GM10847 (cell line): ENCODE results near the gene YPEL1.

Experiments used
- POLR2A ChIP-seq: IDR thresholded peaks from 2 replicates; pipeline ENCODE4 v1.6.1; 2011; ENCODE audit not compliant: insufficient read length; ENCODE audit errors: extremely low read depth

Gene YPEL1

DNA sequence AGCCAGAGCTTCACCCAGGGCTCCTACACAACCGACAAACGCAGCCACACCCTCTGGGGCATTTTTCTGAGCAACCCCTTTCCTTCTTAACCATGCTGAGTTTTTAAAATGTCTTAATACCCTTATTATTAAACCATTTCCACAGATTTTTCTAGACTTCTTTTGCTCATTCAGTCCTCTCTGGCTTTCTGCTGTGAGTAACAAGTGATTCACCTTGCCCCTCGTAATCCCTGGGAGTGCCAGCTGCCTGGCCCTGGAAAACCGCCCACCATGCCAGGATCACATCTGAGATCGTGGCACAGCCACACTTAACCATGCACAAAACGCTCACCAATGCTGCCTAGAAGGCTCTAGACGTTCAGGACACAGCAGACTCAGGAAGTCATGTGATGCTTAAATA, 25.4 kb downstream of the YPEL1 start:
- no peak for TF ChIP-seq POLR2A

DNA sequence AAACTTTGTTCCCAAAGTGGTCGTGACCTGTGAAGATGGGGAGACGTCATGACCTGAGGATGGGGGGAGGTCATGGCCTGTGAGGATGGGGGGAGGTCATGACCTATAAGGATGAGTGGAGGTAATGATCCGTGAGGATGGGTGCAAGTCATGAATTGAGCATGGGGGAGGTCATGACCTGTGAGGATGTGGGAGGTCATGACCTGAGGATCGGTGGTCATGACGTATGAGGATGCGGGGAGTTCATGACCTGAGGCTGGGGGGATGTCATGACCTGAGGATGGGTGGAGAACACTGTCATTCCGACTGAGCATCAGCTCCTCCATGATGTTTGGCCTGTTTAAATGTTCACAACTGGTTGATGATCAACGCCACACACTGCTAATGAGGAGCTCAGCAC, 25.9 kb downstream of the YPEL1 start:
- TF ChIP-seq POLR2A, result no peak

DNA sequence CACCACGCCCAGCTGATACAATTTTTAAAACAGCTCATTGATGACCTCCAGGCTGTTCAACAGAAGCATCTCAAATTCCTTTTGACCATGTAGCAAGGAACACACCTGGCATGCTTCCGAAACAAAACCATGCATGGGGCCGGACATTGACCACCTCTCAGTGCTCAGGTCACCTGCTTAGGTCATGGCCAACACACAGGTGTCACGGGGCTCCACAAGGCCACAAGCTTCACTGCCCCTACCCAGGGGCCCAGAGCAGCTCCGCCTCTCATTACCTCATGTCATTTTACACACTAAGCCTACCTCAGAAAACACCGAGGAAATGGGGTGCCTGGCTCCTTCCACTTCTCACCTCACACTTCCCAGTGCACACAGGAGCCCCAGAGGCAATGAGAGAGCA, 26.6 kb downstream of the YPEL1 start:
- TF ChIP-seq POLR2A, result no peak

DNA sequence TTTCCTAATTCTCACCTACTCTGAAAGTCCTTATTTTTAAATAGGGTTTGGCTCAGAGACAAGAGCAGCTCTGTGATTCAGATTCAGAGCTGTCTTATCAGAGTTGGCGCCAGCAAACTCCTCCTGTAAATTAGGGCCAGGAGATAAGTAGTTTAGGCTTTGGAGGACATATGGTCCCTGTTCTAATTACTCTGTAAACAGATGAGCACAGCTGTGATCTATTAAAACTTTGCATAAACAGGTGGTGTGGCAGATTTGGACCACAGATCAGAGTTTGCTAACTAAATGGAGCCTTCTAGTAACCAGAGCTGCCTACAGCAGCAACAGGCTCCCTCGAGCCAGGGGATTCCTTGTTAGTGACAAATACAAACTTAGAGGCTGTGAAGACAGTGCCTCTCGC, 27.9 kb downstream of the YPEL1 start:
- TF ChIP-seq POLR2A, result no peak

DNA sequence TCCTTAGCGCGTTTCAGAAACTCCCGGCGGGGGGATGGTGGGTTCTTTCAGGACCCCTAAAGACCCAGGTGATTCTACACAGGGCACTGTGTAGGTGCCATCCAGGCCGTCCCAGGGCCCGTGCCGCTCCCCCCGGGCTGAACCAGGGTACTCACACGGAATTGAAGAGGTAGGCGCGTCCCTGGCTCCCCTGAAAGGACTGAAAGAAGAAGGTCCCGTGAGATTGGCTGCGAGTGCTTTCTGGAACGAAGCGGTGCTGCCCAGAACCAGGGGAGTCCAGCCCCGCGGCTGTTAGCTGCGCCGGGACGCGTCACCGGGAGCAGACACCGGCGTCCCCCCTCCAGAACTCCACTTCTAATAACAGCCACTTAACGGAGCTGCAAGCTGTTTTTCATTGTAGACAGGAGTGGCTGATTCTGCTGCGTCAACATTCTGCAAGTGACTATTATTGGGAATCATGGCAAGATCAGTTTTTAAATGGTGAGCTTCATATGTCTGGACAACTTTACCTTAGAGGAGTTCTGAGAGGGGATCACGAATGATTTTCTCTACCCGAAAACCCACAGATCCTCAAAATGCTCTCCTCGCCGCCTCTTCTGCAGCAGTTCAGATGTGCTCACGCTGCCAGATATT, 31.8 kb downstream of the YPEL1 start:
- TF ChIP-seq POLR2A, result no peak

DNA sequence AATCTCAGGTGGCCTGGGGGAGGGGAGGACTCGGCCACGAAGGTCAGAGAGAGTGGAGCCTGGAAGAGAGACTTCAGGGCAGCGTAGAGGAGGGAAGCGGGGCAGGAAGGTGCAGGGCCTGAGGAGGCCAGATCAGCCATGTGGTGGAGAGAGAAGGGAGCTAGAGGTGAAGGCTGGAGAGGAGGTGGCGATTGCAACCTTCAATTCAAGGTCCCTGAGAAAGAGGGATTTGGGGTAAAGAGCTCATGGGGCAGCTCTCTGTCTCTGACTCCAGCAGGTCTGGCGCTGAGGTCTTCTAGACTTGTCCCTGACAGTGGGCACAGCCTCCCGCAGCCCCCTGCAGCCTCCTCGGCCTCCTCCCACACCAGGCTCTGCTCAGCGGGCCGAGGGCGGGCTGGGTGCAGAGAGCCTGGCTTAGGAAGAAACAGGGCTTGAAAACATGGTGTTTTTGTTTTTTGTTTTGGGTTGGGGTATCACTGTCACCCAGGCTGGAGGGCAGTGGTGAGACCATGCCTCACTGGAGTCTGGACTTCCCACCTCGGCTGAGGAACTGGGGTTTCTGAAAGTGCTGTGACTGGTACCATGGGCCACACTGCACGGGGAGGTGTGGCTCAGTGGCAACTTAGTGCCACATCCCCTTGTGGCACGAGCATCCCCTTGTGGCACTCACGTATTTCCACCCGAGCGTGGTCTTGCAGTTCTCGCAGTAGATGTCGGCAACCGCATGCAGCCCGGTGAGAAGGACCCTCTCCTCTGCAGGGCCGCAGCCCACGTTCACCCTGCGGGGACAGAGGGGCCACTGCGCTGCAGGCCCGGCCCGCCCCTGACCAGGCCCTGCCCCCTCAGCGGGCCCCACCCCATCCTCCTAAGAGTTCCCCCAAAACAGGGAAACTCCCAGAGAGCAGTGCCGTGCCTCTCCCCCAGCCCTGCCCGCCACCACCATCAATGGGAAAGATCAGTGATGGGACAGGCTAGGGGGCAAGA, 32.6 kb downstream of the YPEL1 start:
- no peak for TF ChIP-seq POLR2A

DNA sequence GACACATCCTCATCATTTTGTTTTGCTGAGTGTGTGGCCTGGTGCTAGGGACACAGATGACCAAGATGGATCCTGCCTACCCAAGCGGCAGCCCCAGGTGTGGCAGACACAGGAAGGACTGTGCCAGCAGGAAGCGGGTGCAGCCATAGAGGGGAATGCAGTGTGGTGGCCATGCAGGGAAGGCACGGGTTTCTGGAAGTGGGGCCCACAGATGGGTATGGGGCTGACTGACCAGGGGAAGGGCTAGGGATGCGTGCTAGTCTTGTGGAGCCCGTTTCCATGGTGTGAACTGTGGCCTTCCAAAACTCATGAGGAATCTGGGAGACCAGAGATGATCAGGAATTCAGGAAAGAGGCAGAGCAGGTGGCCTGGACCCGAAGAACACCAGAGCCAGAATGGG, 33.5 kb downstream of the YPEL1 start:
- TF ChIP-seq POLR2A, result no peak

DNA sequence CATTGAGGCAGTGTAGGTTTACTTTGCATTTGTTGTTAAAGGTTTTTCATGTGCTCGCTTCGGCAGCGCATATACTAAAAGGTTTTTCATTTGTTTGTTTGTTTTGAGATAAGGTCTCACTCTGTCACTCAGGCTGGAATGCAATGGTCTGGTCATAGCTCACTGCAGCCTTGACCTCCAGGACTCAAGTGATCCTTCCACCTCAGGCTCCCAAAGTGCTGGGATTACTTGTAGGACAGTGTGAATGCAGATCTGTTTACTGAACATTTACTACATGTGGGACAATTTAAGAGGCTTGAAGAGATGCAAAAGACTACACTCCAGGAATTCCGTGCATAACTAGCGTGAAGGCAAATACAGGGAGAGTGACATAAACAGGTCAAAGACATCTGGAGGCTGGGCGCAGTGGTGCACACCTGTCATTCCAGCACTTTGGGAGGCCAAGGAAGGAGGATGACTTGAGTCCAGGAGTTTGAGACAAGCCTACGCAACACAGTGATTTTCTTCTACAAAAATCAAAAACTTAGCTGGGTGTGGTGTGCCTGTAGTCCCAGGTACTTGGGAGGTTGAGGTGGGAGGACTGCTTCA, 34.1 kb downstream of the YPEL1 start:
- no peak for TF ChIP-seq POLR2A

DNA sequence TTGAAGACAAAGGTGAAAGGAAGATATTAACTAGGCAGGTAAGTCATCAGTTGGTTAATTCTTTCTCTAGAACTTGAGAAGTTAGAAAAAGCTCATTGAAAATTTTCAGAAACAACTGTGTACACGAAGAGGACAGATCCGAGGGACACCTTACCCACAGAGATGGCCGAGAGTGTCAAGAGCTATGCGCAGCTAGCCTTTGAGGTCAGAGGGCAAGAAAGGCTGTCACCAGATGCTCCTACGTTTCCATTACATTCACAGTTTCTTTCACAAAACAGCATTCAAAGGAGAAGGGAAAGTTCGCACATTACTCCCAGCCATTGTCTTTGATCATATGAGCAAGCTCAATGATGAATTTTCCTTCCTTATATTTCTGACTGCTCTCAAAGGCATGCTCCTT, 34.8 kb downstream of the YPEL1 start:
- no peak for TF ChIP-seq POLR2A

DNA sequence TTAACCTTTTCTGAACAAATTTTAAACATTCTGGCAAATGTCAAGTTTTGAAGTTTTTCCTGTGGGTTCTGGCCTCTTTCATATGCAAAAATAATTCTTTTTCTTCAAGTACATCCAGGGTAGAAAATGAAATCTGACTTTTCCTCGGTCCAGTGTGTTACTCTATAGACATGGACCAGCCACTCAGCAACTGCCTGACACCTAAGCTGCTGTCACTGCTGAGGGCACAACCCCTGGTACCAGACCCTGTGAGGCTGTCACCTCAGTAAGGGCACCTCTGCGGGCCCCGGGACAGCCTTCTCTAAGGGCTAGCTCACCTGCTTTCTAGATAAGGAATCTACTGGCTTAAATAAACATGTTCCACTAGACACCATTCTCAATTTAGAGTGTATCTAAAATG, 36.0 kb downstream of the YPEL1 start:
- no peak for TF ChIP-seq POLR2A

DNA sequence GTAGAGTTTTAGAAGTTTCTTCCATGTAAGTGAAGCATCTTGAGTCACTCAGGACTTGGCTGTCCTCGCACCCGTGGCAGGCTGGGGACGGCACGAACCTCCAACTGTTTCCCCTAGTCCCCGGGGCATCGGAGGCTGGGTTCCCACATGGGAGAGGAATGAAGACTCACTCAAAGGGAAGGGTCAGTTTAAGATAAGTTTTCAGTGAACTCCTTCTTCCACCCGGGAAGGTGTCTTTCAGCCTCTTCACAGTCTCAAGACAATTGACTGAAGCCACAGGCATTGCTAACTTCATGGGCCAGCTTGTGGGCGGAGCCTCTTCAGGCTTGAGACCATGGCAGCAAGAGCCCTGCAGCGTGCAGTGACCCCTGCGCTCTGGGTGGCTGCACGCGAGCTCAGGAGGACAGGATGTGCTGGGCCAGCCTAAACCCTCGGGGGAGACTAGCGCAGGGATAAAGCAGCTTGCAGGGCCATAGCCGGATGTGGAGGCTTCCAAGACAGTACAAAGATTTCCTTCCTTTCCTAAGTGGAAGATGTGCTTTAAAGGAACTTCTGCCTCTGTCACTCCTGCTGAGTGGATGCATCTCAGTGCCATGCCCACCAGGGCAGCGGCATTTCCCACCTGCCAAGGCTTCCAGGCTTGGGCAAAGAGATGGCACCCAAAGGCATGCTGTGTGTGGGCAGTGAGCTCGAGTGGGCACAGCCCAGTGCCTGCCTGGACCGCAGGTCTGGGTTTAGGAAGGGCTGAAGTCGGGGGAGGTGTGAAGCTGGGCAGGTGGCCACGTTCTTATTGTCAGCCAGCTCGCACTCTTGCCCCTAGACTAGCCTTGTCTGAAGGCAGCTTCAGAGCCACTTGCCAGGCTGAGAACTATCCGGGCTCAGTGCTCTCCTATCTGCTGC, 36.9 kb downstream of the YPEL1 start:
- no peak for TF ChIP-seq POLR2A

DNA sequence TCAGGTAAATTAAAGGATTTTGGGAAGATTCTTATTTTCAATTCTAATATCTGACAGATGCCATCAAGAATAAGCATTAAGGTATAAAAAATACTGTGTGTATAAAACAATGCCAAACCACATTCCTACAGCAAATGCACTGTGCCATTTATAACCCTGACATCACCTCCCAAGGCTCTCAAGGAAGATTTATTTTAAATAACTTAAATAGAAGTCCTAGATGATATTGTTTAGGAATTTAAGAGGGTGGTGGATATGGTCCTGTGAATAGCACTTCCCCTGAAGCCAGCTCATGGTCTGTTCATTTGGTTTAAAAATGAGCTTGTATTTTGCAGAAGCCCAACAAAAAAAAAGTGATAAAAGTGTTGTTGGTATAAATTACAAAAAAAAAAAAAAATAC, 37.7 kb downstream of the YPEL1 start:
- TF ChIP-seq POLR2A, result no peak

DNA sequence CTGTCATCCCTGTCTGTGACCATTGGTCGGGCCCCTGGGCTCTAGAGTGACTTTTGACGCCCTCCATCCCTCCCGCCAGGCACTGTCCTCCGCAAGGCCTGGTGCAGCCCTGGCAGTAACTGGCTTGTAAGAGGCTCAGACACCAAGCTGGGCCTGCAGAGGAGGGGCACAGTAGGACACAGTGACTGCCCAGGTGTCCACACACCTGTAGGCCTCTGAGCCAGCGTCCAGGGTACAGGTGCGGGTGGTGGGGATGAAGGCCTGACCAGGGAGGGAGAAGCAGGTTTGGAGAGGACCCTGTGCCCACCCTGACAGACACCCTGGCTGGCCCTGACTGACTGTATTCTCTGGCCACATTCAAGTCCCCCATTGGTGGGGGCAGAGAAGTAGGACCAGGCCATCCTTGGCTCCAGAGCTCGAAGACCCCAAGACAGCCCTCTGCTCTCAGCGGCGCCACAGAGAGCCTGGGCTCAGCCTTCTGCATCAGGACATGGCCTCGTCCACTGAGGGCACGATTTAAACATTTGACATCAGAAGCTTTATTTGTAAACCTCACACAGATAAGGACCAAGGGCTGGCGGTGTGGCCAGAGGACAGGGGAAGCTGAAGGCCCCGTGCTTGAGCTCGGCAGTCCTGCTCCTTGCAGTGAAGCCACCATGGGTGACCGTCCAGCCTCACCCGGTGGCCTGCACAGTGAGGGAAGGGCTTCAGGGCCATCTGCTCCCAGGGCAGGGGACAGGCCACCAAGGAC, 38.4 kb downstream of the YPEL1 start:
- no peak for TF ChIP-seq POLR2A

DNA sequence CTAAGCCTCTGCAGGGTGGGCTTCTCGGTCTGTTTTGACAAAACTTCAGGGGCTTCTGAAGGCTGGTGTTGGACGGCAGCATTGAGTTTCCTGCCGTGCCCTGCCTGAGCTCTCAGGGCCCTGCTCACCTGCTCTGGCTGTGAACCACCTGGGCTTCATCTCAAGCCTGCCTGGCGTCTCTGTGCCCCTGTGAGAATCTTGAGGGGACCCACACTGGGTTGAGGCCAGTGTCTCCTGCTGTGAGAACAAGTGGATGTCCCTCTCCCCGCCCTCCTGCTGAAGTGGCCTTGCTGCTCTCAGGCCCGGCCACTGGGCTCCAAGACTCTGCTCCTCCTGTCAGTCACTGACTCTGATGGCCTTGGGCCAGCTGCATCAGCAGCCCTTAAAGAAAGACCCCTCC, 39.5 kb downstream of the YPEL1 start:
- no peak for TF ChIP-seq POLR2A
